Measurements from ENCODE around the gene RAB7B.

Gene RAB7B

GRCh38 chr1:205948886-205949285 is 54.3 kb downstream of the RAB7B start:
- no peak for DNase-seq (ENCODE audit: low spot score)

GRCh38 chr1:205948039-205948438 is 55.2 kb downstream of the RAB7B start:
- DNase-seq (ENCODE audit: low spot score), result no peak

GRCh38 chr1:205947024-205947423 is 56.2 kb downstream of the RAB7B start:
- no peak for DNase-seq (ENCODE audit: low spot score)

GRCh38 chr1:205945069-205945468 is 58.1 kb downstream of the RAB7B start:
- no peak for DNase-seq (ENCODE audit: low spot score)

GRCh38 chr1:205944525-205944924 is 58.7 kb downstream of the RAB7B start:
- no peak for DNase-seq (ENCODE audit: low spot score)

- DNase-seq (ENCODE audit: low spot score), result no peak
These were observed 60.0 kb downstream of the RAB7B start, which contains the start of gene SLC26A9 for GRCh38 chr1:205943245-205943644. TSS of gene SLC26A9 (minus strand) at chr1:205943456. CDS start at chr1:205935820, 7,636 bp downstream.

GRCh38 chr1:205942631-205943159 is 60.5 kb downstream of the RAB7B start:
- no peak for DNase-seq (ENCODE audit: low spot score)

- no peak for DNase-seq (ENCODE audit: low spot score)
These were observed 62.5 kb downstream of the RAB7B start for GRCh38 chr1:205940710-205941109.

- DNase-seq (ENCODE audit: low spot score), result peak; percentile 72
These were observed 63.4 kb downstream of the RAB7B start for GRCh38 chr1:205939690-205940330.

- DNase-seq (ENCODE audit: low spot score), result no peak
These were observed 64.5 kb downstream of the RAB7B start for GRCh38 chr1:205938682-205939081.

GRCh38 chr1:205936846-205937586 is 66.2 kb downstream of the RAB7B start:
- DNase-seq (ENCODE audit: low spot score), result no peak

GRCh38 chr1:205936311-205936710 is 66.9 kb downstream of the RAB7B start:
- DNase-seq (ENCODE audit: low spot score), result no peak

GRCh38 chr1:205935869-205936268 is 67.3 kb downstream of the RAB7B start:
- DNase-seq (ENCODE audit: low spot score), result no peak

GRCh38 chr1:205934788-205935187 is 68.4 kb downstream of the RAB7B start:
- no peak for DNase-seq (ENCODE audit: low spot score)

- DNase-seq (ENCODE audit: low spot score), result no peak
These were observed 69.2 kb downstream of the RAB7B start for GRCh38 chr1:205933671-205934618.

GRCh38 chr1:205932776-205933175 is 70.4 kb downstream of the RAB7B start:
- DNase-seq (ENCODE audit: low spot score), result no peak

- no peak for DNase-seq (ENCODE audit: low spot score)
These were observed 72.4 kb downstream of the RAB7B start for GRCh38 chr1:205930799-205931281.

- DNase-seq (ENCODE audit: low spot score), result no peak
These were observed 73.0 kb downstream of the RAB7B start for GRCh38 chr1:205930195-205930577.

- no peak for DNase-seq (ENCODE audit: low spot score)
These were observed 73.5 kb downstream of the RAB7B start for GRCh38 chr1:205929496-205930194.

- no peak for DNase-seq (ENCODE audit: low spot score)
These were observed 74.9 kb downstream of the RAB7B start for GRCh38 chr1:205928317-205928716.

- no peak for DNase-seq (ENCODE audit: low spot score)
These were observed 75.5 kb downstream of the RAB7B start for GRCh38 chr1:205927676-205928075.

All from NAMALWA (cell line).